Measurements from ENCODE around the gene OR10D3.
"Not testable (repeated sequence)": the region's sequence is repeated elsewhere in the genome, so short reads cannot be mapped to it uniquely, and the experiment has no call there.

OR10D3 gene

GRCh38 chr11:124194293-124195188, 11.4 kb downstream of the OR10D3 start:
- no peak for DNase-seq (ENCODE audit: low read depth)

- no peak for DNase-seq (ENCODE audit: low read depth)
Observed at GRCh38 chr11:124195189-124195734, 12.1 kb downstream of the OR10D3 start.

- no peak for DNase-seq (ENCODE audit: low read depth)
Observed at GRCh38 chr11:124197999-124198398, 14.9 kb downstream of the OR10D3 start.

- DNase-seq (ENCODE audit: low read depth): no peak
Observed at GRCh38 chr11:124198897-124199296, 15.8 kb downstream of the OR10D3 start.

- no peak for DNase-seq (ENCODE audit: low read depth)
Observed at GRCh38 chr11:124199702-124200101, 16.6 kb downstream of the OR10D3 start.

- DNase-seq (ENCODE audit: low read depth): no peak
Observed at GRCh38 chr11:124200671-124201070, 17.5 kb downstream of the OR10D3 start.

- no peak for DNase-seq (ENCODE audit: low read depth)
Observed at GRCh38 chr11:124202951-124203350, 19.8 kb downstream of the OR10D3 start.

GRCh38 chr11:124204008-124204407, 20.9 kb downstream of the OR10D3 start:
- no peak for DNase-seq (ENCODE audit: low read depth)

GRCh38 chr11:124207102-124207792, 24.1 kb downstream of the OR10D3 start:
- no peak for DNase-seq (ENCODE audit: low read depth)

- DNase-seq (ENCODE audit: low read depth): no peak
Observed at GRCh38 chr11:124209824-124210357, 26.7 kb downstream of the OR10D3 start.

- DNase-seq (ENCODE audit: low read depth): no peak
Observed at GRCh38 chr11:124210421-124210820, 27.3 kb downstream of the OR10D3 start.

GRCh38 chr11:124211321-124211720, 28.2 kb downstream of the OR10D3 start:
- DNase-seq (ENCODE audit: low read depth): no peak

GRCh38 chr11:124214027-124214426, 30.9 kb downstream of the OR10D3 start:
- no peak for DNase-seq (ENCODE audit: low read depth)

- DNase-seq (ENCODE audit: low read depth): no peak
Observed at GRCh38 chr11:124219126-124219525, 36.0 kb downstream of the OR10D3 start.

- DNase-seq (ENCODE audit: low read depth): no peak
Observed at GRCh38 chr11:124222407-124222806, 39.3 kb downstream of the OR10D3 start.

GRCh38 chr11:124224618-124225423, 41.7 kb downstream of the OR10D3 start:
- DNase-seq (ENCODE audit: low read depth): not testable (repeated sequence)

- no peak for DNase-seq (ENCODE audit: low read depth)
Observed at GRCh38 chr11:124225471-124225870, 42.3 kb downstream of the OR10D3 start.

- no peak for DNase-seq (ENCODE audit: low read depth)
Observed at GRCh38 chr11:124233376-124233775, 50.2 kb downstream of the OR10D3 start.

Data from stimulated activated CD8-positive, alpha-beta memory T cell treated with anti-CD3 and anti-CD28 coated beads, Interleukin-15, amount 100 ng/mL, for 1 hour (primary cell).